HepG2 (cell line): ENCODE measurements around the gene SIGLEC7. TPM values are rescaled to one million over a fixed set of nuclear protein-coding genes. Genes with fewer than 3 reads are reported as not detected.

ENCODE experiments used
- ATRX ChIP-seq: sonication (generic); formaldehyde crosslinking; IDR thresholded peaks from 2 replicates; pipeline ENCODE4 v1.4.0; 2020; ENCODE audit warnings: missing genetic modification reagents, borderline replicate concordance
- GMEB2 ChIP-seq: IDR thresholded peaks from 2 replicates; pipeline ENCODE4 v1.6.1; 2016; ENCODE audit warnings: missing biosample characterization, missing genetic modification reagents, low read depth
- HMG20B ChIP-seq: conservative IDR thresholded peaks from 2 replicates; pipeline ENCODE4 v1.6.1; 2016; ENCODE audit warnings: missing genetic modification reagents, missing compliant biosample characterization
- JUNB ChIP-seq: sonication (generic); formaldehyde crosslinking; IDR thresholded peaks from 2 replicates; pipeline ENCODE4 v1.8.0; 2022; ENCODE audit warnings: missing genetic modification reagents, mild to moderate bottlenecking, borderline replicate concordance
- MNT ChIP-seq: fragments of 450-650 bp; IDR thresholded peaks from 2 replicates; pipeline ENCODE4 v1.6.1; 2016
- PHF5A ChIP-seq: IDR thresholded peaks from one replicate; pipeline ENCODE4 v1.6.1; 2018; ENCODE audit warnings: low read depth, missing genetic modification reagents; ENCODE audit not compliant: unreplicated experiment
- PITX1 ChIP-seq: sonication (generic); formaldehyde crosslinking; IDR thresholded peaks from 2 replicates; pipeline ENCODE4 v1.5.1; 2020; ENCODE audit warnings: mild to moderate bottlenecking, missing genetic modification reagents
- PRDM10 ChIP-seq: sonication (generic); formaldehyde crosslinking; IDR thresholded peaks from 2 replicates; pipeline ENCODE4 v1.4.0; 2020; ENCODE audit warnings: low read depth, missing genetic modification reagents
- RBM39 ChIP-seq: fragments of 200-400 bp; formaldehyde crosslinking; IDR thresholded peaks from one replicate; pipeline ENCODE4 v1.6.1; 2018; ENCODE audit warnings: antibody characterized with exemption, mild to moderate bottlenecking, low read depth, low read length; ENCODE audit not compliant: poor library complexity, severe bottlenecking
- RFX5 ChIP-seq: IDR thresholded peaks from 2 replicates; pipeline ENCODE4 v1.6.1; 2011; ENCODE audit warnings: low read depth, low read length, improper control_type of control experiment
- SNAPC2 ChIP-seq: sonication (generic); formaldehyde crosslinking; IDR thresholded peaks from 2 replicates; pipeline ENCODE4 v1.8.1; 2022; ENCODE audit warnings: mild to moderate bottlenecking, missing genetic modification reagents
- SOX5 ChIP-seq: IDR thresholded peaks from 2 replicates; pipeline ENCODE4 v1.6.1; 2016; ENCODE audit warnings: borderline replicate concordance
- U2AF1 ChIP-seq: fragments of 200-400 bp; formaldehyde crosslinking; optimal IDR thresholded peaks from 2 replicates; pipeline ENCODE3; 2017; ENCODE audit warnings: mild to moderate bottlenecking, low read depth, low read length
- ZC3H4 ChIP-seq: sonication (generic); formaldehyde crosslinking; IDR thresholded peaks from 2 replicates; pipeline ENCODE4 v1.4.0; 2020; ENCODE audit warnings: missing genetic modification reagents, borderline replicate concordance
- ZNF207 ChIP-seq: fragments of 450-650 bp; IDR thresholded peaks from 2 replicates; pipeline ENCODE4 v1.6.1; 2016; ENCODE audit warnings: antibody characterized with exemption, borderline replicate concordance
- ZNF281 ChIP-seq: sonication (generic); formaldehyde crosslinking; IDR thresholded peaks from 2 replicates; pipeline ENCODE4 v1.4.0; 2020; ENCODE audit warnings: missing genetic modification reagents, borderline replicate concordance
- ZNF614 ChIP-seq: IDR thresholded peaks from 2 replicates; pipeline ENCODE4 v1.6.1; 2018; ENCODE audit warnings: missing biosample characterization, missing genetic modification reagents, inconsistent platforms, borderline replicate concordance
- ZNF678 ChIP-seq: sonication (generic); formaldehyde crosslinking; IDR thresholded peaks from 2 replicates; pipeline ENCODE4 v1.4.0; 2020; ENCODE audit warnings: mild to moderate bottlenecking, missing genetic modification reagents
- ZNF747 ChIP-seq: sonication (generic); formaldehyde crosslinking; IDR thresholded peaks from 2 replicates; pipeline ENCODE4 v1.8.1; 2023; ENCODE audit warnings: missing genetic modification reagents, mild to moderate bottlenecking, borderline replicate concordance
- ZNF839 ChIP-seq: sonication (generic); formaldehyde crosslinking; IDR thresholded peaks from 2 replicates; pipeline ENCODE4 v1.4.0; 2020; ENCODE audit warnings: missing genetic modification reagents, mild to moderate bottlenecking, borderline replicate concordance
- polyA plus RNA-seq, 8 experiments: library from polyadenylated mRNA; depleted of rRNA in 3 of 8; stranded (reverse) in 7 of 8; unstranded in 1 of 8; fragments of >200 nt; fragmentation: Illumina TruSeq in 4 of 8; extraction: Trizol in 4 of 8; gene quantifications; 2 replicates each; pipeline versions ENCODE4 v1.2.1 to v1.2.3, GENCODE V29; 2011 to 2016; ENCODE audit warnings: low read depth in 4 of 8, missing spikeins in 1 of 8, mixed read lengths in 1 of 8; ENCODE audit not compliant: insufficient read depth in 1 of 8
- total RNA-seq, 5 experiments: library from RNA; depleted of rRNA; stranded (reverse); fragments of >200 nt; fragmentation: Illumina TruSeq; extraction: Trizol; gene quantifications; 2 replicates each; pipeline ENCODE4 v1.2.3, GENCODE V29; 2016; ENCODE audit warnings: low read depth in 1 of 5

The SIGLEC7 gene
- total and polyA plus RNA-seq, 2 of the 13 experiments (the other 11 are each of a cell fraction or from before 2014, with no cell fraction given): not detected

GRCh38 chr19:51108066-51108804 is 33.9 kb upstream of the SIGLEC7 start, which contains the start of gene CTU1 (continued):
- TF ChIP-seq PRDM10 (CRISPR knock-in tag): peak; percentile 78
- TF ChIP-seq ZC3H4: no peak
- no peak for TF ChIP-seq JUNB
- TF ChIP-seq ZNF839 (CRISPR knock-in tag): 0 out of 2 replicates have a peak, but pooled peaks have one; percentile 30
- no peak for TF ChIP-seq PITX1 (CRISPR knock-in tag)
- TF ChIP-seq ZNF281 (CRISPR knock-in tag): peak; percentile 92
- no peak for TF ChIP-seq ZNF207
- peak; percentile 22; the same call in 1 of the 2 replicates for TF ChIP-seq SOX5 (CRISPR knock-in tag)
- TF ChIP-seq U2AF1: no peak
- TF ChIP-seq ATRX: no peak
- TF ChIP-seq GMEB2 (CRISPR knock-in tag): 0 out of 2 replicates have a peak, but pooled peaks have one; percentile 39
- TF ChIP-seq RBM39: no peak
- peak; percentile 15; the same call in 1 of the 2 replicates for TF ChIP-seq ZNF747 (CRISPR knock-in tag)
- TF ChIP-seq PHF5A (CRISPR knock-in tag): no peak
- peak; percentile 56 for TF ChIP-seq MNT
- TF ChIP-seq RFX5: peak; percentile 96
- TF ChIP-seq ZNF614: no peak
- TF ChIP-seq SNAPC2 (CRISPR knock-in tag): no peak
- no peak for TF ChIP-seq HMG20B (CRISPR knock-in tag)
- TF ChIP-seq ZNF678 (CRISPR knock-in tag): no peak
